GM21526 (cell line): ENCODE measurements around the gene SEPTIN2.
"Not testable (repeated sequence)": the region's sequence is repeated elsewhere in the genome, so short reads cannot be mapped to it uniquely, and the experiment has no call there.

Experiments
- ATAC-seq: cut with Tn5 transposase; IDR thresholded peaks from one replicate; pipeline ENCODE4 v1.9.1; 2021; ENCODE audit warnings: moderate library complexity; ENCODE audit not compliant: unreplicated experiment, low FRiP score

The SEPTIN2 gene

GRCh38 chr2:241286348-241287090 is 29.2 kb upstream of the SEPTIN2 start:
- no peak for ATAC-seq

- ATAC-seq: no peak
These were observed 27.3 kb upstream of the SEPTIN2 start for GRCh38 chr2:241288324-241288888.

GRCh38 chr2:241289053-241289452 is 26.7 kb upstream of the SEPTIN2 start:
- no peak for ATAC-seq

GRCh38 chr2:241289597-241289996 is 26.1 kb upstream of the SEPTIN2 start:
- ATAC-seq: no peak

- ATAC-seq: no peak
These were observed 24.6 kb upstream of the SEPTIN2 start for GRCh38 chr2:241291153-241291552.

- ATAC-seq: no peak
These were observed 23.7 kb upstream of the SEPTIN2 start for GRCh38 chr2:241291977-241292376.

GRCh38 chr2:241293378-241293797 is 22.3 kb upstream of the SEPTIN2 start:
- ATAC-seq: not testable (repeated sequence)

- ATAC-seq: no peak
These were observed 20.2 kb upstream of the SEPTIN2 start for GRCh38 chr2:241295326-241296095.

GRCh38 chr2:241296767-241297166 is 19.0 kb upstream of the SEPTIN2 start:
- ATAC-seq: no peak

- ATAC-seq: no peak
These were observed 17.1 kb upstream of the SEPTIN2 start for GRCh38 chr2:241298673-241299072.

- ATAC-seq: no peak
These were observed 15.7 kb upstream of the SEPTIN2 start for GRCh38 chr2:241300000-241300399.

- ATAC-seq: no peak
These were observed 13.6 kb upstream of the SEPTIN2 start for GRCh38 chr2:241302083-241302482.

- no peak for ATAC-seq
These were observed 12.7 kb upstream of the SEPTIN2 start for GRCh38 chr2:241302759-241303651.

- ATAC-seq: no peak
These were observed 11.6 kb upstream of the SEPTIN2 start for GRCh38 chr2:241304039-241304670.

GRCh38 chr2:241307055-241307454 is 8.7 kb upstream of the SEPTIN2 start:
- no peak for ATAC-seq

- ATAC-seq: no peak
These were observed 7.5 kb upstream of the SEPTIN2 start for GRCh38 chr2:241308267-241308666.

GRCh38 chr2:241308832-241309500 is 6.8 kb upstream of the SEPTIN2 start:
- no peak for ATAC-seq

- ATAC-seq: no peak
These were observed 6.0 kb upstream of the SEPTIN2 start for GRCh38 chr2:241309684-241310117.

- no peak for ATAC-seq
These were observed 4.7 kb upstream of the SEPTIN2 start for GRCh38 chr2:241310917-241311566.
